Hindlimb muscle (tissue), 1 donor: ENCODE results near the gene MAP2K5. TPM values are rescaled to one million over a fixed set of nuclear protein-coding genes. Genes with fewer than 3 reads are reported as not detected.

Experiments
- DNase-seq: peaks from one replicate; pipeline ENCODE4 v3.0.0-alpha.2; 2013
- polyA plus RNA-seq: library from polyadenylated mRNA; unstranded; fragments of 120-200 nt; gene quantifications from one replicate; pipeline ENCODE4 v1.2.1, GENCODE V29; 2013; ENCODE audit not compliant: insufficient read length

The MAP2K5 gene
- polyA plus RNA-seq, 1 donor, result 21.1 TPM

DNA sequence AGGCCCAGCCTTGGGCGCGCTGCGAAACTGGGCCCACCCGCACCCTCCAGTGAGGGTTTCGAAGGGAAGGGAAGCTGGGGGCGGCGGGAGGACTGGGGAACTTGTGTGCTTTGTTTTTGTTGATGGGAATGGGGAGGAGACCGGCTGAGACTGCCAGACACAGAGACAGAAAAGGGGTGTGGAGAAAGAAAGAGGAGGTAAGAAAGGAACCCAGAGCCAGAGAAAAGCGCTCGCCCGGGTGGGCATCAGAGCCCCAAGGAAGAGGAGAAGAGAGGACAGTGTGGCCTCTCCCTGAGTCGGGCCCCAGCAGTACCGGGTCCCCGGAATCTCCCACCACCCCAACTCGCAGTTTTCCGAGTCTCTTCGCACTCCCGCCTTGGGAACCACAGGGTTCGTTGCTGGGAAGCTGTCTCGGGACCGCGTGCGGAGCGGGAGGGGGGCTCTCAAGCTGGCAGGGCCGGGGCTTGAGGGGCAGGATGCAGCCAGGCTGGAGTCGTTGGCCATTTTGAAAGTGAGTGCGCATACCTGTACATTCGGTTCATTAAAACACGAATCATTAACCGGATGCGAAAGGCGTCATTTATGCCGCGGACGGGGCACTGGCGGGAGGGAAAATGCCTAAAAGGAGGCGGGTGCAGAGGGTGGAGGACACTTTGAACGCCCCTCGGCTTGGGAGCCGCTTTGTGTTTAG is 285.9 kb downstream of the MAP2K5 start:
- no peak for DNase-seq

DNA sequence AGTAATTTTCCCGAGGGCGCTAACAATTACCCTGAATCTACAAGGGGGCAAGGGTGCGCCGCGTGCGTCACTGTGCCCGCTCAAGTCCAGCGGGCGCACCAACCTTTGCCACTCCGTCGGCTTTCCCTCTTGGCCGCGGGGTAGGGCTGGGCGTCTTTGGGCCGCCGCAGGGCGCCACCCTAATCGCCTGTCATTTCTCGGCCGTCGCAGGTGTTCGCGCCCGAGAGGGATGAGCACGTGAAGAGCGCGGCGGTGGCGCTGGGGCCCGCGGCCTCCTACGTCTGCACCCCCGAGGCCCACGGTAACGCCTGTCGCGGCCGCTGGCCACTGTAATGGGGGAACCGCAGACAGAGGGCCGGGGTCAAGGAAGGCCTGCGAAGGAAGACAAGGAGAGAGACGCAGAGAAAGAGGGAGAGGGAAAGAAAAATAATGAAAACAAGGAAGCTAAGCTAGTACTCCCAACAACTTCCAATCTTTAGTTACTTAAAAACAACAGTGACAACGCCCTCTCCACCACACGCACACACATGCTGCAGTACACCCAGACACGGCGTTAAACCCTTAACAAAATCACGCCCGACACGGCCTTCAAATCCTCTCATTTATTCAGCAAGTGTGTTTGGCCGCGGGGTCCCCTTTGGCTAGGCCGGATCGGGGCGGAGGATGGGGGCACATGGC is 286.6 kb downstream of the MAP2K5 start:
- DNase-seq, result no peak

- DNase-seq, result no peak
Measured at GRCh38 chr15:67829647-67830504, 287.4 kb downstream of the MAP2K5 start.

DNA sequence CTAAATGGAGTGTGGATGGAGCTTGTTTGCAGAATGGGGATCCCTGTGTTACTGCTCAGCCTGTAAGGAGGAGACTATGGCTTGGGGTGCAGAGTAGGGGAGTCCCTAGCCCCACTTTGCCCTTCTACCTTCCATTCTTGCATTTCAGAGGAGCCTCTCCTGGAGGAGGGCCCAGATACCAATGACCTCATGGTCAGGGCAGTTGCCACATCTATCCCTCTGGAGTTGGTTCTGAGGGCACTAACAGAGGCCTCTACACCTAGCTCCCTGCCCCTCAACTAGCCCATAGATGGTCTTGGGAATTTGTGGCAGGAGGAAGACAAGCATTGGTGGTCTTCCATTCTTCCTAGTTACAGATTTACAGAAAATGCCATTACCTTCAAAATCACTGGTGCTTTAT is 288.9 kb downstream of the MAP2K5 start:
- no peak for DNase-seq

- no peak for DNase-seq
Measured at GRCh38 chr15:67832031-67832551, 289.6 kb downstream of the MAP2K5 start.

- DNase-seq, result no peak
Measured at GRCh38 chr15:67832897-67833709, 290.6 kb downstream of the MAP2K5 start.

DNA sequence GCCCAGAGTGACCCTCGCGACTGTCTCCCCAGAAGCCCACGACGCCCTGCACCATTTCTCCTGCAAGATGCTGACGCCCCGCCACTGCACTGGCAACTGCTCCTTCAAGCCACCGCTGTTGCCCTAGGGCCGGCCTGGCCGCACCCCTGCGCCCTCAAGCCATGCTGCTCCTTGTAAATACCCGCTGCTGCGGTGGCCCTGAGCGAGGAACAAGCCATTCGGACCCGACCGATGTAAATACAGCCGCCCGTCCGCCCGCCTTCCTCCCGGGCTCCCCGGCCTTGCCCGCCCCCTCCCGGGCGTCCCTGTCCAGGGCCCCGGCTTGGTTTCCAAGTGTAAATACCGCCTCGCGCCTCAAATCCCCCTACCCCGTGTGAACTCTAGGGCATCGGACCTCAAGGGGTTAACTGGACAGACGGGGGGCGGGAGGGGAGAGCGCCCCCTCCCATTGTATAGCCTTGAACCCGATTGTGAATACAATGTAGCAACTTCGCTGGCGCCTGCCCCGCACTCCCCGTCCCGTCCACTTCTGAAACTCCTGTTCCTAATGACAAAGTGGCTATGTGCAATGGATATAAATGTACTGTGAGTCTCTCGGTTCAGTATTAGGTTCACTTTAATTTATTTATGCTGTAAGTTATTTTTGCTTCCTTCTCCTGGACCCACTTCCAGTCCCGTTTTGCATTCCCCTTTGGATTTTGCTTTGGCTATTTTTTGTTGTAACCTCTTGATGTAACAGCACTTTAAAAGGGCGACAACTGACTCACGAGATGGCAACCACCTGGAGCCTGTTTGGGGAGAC is 291.4 kb downstream of the MAP2K5 start:
- DNase-seq, result no peak

- DNase-seq, result no peak
Measured at GRCh38 chr15:67834581-67835296, 292.2 kb downstream of the MAP2K5 start.

DNA sequence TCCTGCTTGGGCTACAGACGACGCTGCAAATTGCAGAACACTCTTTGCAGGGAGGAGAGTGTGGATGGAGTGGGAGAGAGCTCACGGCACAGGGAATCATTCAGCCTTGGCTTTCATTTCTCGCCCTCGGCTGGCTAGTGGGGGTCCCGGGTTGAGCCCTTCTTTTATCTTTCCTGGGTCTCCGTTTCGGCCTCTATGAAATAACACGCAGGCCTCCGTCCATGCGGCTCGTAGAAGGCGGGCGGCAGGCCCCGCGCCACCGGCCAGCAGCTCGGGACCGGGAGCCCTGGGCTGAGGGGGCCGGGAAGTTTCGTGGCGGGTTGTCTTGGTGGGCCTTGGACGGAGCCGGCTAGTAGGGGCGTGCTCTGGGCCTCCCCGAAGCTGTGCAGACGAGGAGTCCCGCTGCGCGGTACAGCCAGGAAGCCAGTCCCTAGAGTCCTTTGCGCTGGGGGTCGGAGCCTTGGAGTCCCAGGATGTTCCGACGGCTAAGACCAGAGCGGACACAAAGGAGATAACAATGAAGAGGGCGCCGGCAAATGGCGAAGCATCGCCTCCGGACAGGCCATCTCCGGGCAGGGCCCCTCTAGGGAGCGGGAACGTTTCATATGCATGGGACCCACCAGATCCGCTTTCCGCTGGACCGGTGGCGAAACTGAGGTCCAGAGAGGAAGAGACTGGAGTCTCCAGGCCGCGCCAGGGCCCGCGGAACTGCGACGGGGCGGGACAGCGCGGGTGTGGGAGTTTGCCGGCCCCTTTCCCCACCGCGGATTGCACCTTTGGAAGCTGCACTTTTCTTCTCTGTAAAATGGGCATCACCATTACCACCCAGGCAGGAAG is 293.0 kb downstream of the MAP2K5 start:
- no peak for DNase-seq

DNA sequence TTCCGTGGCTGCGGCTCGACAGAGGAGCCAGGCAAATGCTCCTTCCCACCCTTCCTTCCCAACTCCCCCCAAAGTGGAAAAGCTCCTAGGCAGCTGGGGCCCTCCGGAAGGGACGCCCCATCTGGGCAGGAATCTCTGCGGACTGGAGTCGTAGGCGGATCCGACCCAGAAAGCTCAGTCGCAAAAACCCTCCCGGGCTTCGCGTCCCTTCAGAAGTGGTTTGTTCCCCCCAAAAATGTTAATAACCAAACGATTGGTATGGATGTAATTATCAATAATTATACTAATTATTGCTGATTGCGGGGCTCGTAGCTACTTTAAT is 293.6 kb downstream of the MAP2K5 start:
- no peak for DNase-seq

DNA sequence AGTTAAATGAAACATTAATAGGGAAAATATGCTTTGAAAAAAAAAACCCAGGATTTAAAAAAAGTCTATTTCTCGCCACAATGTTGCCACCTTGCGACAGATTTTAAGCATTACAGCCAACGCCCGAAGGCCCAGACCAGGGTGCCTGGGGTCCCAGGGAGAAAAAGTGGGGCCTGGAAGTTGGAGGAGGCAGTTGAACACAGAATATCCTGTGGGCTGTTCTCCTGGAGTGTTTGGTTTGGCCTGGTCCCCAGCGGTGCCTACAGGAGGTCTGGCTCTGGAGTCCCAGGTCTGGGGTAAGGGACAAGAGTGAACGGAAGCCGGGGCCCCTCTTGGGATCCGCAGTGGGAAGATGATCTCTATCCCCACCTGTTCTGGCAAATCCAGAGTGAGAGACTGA is 294.0 kb downstream of the MAP2K5 start:
- no peak for DNase-seq

- DNase-seq, result no peak
Measured at GRCh38 chr15:67836955-67837354, 294.5 kb downstream of the MAP2K5 start.

DNA sequence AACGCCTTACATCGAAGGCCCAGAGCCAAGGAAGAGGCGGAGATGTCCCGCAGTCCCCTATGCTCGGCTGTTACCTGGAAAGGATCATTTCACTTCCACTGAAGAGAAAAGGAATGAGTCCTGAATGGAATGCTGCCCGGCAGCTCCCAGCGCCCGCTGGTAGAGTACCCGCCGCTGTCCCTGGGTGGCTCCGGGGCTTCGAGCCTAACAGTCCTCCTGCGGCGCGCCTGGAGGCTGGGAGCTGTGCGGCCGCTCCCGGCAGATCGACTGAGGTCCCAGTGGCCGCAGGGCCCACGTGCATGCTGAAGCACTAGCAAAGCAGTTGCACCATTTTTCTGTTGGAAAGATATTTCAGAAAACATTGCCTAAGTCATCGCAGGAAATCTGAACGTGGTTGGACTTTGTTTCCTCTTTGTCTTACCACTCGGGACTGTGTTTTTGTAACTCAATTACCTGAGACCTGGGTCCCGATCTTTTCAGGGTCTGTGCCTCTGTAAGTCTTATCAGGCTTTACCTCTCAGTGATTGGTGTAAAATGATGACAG is 296.4 kb downstream of the MAP2K5 start:
- DNase-seq, result no peak

- no peak for DNase-seq
Measured at GRCh38 chr15:67839499-67839928, 297.0 kb downstream of the MAP2K5 start.

DNA sequence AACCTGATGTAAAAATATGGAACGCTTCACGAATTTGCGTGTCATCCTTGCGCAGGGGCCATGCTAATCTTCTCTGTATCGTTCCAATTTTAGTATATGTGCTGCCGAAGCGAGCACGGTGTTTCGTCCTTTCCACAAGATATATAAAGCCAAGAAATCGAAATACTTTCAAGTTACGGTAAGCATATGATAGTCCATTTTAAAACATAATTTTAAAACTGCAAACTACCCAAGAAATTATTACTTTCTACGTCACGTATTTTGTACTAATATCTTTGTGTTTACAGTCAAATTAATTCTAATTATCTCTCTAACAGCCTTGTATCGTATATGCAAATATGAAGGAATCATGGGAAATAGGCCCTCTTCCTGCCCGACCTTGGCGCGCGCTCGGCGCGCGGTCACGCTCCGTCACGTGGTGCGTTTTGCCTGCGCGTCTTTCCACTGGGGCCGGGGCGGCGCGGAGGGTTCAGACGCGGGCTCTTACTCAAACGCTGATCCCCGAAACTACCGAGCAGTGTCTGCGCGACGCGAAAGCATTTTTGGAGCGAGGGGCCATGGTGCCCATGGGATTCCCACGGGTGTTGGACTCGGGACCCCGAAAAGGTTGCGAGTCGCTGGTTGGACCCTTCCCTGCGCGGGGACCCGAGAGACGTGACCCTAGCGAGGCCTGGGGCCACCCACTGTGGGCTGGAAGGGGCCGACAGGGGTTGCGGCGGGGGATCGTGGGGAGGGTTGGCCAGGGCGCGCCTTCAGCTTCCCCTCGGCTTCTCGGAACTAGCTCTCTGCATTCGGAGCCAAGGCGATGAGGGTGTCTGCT is 297.6 kb downstream of the MAP2K5 start, which contains the start of gene RNU6-1:
Gene RNU6-1 (minus strand): TSS at position 117 of the 820 bp plus-strand sequence.
- DNase-seq, result peak; percentile 94

GRCh38 chr15:67840749-67841512 is 298.4 kb downstream of the MAP2K5 start:
- DNase-seq, result no peak

- DNase-seq, result no peak
Measured at GRCh38 chr15:67841513-67841762, 298.9 kb downstream of the MAP2K5 start.

DNA sequence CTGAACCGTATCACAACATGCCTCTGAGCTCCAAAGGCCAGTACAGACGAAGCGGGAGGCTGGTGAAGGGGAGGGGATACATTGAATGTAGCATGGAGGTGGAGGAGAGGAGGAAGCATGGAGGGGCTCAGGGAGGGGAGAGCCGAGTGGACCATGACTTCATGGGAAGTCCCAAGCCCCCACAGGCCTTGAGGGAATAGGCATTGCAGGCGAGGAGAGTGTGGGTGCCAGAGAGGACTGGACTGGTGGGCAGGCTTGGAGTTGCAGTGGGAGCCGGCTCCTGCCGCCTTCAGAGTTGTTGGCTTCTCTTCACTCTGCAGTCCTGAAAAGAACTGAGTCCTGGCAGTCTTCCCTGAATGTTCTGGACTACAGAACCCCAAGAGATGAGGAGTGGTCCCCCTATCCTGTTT is 300.6 kb downstream of the MAP2K5 start:
- no peak for DNase-seq
